Fibroblast of skin of right quadriceps (primary cell): Measurements from ENCODE around the gene FBXO41.
A peak's percentile ranks its signal among the peaks of the same experiment; 100 is the strongest.

ENCODE experiments used
- DNase-seq: peaks from one replicate; pipeline ENCODE4 v3.0.0-alpha.2; 2013

FBXO41 gene, protein sequence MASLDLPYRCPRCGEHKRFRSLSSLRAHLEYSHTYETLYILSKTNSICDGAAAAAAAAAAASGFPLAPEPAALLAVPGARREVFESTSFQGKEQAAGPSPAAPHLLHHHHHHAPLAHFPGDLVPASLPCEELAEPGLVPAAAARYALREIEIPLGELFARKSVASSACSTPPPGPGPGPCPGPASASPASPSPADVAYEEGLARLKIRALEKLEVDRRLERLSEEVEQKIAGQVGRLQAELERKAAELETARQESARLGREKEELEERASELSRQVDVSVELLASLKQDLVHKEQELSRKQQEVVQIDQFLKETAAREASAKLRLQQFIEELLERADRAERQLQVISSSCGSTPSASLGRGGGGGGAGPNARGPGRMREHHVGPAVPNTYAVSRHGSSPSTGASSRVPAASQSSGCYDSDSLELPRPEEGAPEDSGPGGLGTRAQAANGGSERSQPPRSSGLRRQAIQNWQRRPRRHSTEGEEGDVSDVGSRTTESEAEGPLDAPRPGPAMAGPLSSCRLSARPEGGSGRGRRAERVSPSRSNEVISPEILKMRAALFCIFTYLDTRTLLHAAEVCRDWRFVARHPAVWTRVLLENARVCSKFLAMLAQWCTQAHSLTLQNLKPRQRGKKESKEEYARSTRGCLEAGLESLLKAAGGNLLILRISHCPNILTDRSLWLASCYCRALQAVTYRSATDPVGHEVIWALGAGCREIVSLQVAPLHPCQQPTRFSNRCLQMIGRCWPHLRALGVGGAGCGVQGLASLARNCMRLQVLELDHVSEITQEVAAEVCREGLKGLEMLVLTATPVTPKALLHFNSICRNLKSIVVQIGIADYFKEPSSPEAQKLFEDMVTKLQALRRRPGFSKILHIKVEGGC

DNA sequence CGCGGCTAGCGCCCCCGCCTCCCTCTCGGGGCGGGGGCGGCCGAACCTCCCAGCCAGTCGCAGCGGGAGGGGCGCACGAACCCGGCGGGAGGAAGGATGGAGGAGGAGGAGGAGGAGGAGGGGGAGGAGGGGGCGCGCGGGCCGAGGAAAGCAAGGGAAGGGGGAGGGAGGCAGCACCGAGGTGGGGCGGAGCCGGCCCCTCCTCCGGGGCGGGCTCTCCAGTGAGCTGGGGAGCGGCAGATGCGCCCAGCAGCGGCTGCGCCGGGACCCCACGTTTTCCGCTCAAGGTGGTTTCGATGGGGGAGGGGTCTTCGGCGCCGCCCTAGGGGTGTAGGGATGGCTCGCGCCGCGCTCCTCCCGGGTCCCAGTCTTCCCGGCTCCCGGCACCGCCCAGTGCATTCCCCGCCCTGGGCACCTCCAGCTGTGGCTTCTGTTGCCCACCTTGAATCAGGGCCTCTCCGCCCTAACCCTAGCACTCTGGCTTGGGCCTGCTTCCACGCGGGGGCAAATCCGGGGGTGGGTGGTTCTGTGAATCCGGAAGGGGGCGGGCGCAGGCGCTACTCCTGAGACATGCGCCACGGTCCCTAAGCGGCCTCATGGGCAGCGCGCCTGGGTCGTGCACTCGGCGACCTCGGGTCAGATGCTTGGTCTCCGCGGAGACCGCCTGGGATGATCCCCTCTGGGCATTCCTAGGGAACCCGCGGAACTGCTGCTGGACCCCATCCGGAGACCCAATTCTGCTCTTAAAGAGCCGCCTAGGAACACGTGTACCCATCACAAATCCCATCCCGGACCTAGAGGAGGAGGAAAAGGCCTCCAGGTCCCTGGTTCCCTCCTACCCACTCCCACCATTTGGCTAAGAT, at the start of gene FBXO41:
Gene FBXO41 (minus strand): TSS at position 183 of the 863 bp plus-strand sequence. CDS start 14,848 bp downstream, outside the sequence.
- peak; percentile 23 for DNase-seq

DNA sequence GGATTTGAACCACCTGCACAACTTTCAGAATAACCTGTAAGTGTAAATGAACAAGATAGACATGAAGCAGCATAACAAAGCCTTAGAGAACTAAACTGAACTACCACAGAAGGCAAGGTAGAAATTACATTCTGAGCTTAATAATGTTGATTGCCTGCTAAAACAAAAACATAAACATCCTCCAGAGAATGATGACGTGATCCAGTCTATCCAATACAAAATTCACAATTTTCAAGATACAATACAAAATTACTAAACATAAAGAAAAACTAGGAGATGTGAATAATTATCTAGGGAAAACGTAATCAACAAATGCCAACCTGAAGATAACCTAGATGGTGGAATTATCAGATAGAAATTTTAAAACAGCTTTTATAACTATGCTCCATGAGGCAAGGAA, 49.8 kb upstream of the FBXO41 start:
- no peak for DNase-seq

DNA sequence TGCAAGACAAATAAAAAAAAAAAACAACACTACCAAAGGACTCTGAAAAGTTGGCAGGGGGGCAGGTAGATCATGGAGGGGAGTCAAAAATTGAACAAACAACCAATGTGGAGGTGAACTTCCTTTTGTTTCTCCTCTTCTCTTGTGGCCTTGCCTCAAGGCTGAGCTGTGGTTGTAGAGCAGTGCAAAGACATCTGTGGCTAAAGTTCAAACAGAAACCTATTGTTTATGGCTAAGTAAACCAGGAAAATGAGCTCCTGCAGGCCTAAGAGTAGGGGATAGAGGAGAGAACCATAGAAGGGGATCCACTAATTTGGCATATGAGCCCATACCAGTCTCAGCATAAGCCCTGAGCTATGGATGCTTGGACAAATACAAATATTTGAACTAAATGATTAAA, 49.3 kb upstream of the FBXO41 start:
- DNase-seq, result no peak

DNA sequence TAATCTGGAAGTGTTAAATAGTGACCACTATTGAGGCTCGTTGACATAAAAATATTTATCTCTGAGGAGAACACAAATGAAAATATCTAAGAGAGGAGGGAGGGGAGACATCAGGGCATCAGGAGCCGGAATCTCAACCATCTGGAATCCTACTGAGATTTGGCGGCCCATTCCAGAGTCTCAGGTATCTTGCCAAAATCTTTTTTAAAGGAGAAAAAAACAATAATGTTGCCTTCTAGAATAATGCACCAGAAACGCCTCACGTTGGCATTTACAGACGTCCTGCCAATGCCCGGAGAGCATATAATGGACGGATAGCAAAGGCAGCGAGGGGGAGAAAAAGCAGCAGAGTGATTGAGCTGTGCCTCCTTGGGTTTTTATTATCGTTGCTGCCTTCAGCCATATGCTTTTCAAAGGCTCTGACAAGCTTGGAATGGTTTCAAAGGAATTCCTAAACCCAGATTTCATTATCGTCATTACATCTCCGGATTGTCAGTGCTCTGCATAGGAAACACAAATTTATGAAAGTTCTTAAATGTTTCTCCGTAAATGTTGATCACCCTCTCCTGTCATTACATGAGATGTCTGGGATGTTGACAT, 39.9 kb upstream of the FBXO41 start:
- DNase-seq, result no peak

DNA sequence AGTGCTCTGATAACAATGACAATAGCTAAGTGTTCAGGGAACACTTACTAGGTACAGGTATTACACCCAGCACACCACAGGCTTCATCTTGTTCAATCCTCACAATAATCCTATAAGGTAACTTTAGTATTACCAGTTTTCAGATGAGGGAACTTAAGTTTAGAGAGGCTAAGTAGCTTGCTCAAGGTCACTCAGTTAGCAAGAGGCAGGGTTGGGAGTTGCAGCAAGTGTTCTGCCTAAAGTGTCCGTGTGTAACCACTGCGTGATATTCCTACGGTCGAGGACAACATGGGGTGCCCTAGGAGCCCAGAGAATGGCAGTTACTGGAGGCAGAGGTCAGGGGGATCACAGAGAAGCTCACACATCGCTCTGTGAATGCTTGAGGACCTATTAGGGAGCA, 39.3 kb upstream of the FBXO41 start:
- DNase-seq, result no peak

DNA sequence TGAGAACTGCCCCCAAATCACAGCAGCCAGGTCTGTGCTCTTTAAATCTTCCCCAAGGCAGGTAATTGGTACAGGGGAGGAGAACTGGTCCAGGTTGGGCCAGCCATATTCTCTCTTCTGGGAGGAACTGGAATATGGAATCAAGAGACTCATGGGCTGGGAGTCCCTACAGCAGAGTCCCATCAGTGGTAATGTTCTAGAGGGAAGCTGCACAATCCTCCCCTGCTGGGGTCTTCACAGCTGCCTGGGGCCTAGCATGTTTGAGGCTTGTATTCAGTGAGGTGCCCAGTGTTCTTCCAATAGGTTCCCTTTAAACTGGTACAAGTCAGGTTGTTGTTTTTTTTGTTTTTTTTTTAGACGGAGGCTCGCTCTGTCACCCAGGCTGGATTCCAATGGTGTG, 30.2 kb upstream of the FBXO41 start:
- DNase-seq, result no peak

DNA sequence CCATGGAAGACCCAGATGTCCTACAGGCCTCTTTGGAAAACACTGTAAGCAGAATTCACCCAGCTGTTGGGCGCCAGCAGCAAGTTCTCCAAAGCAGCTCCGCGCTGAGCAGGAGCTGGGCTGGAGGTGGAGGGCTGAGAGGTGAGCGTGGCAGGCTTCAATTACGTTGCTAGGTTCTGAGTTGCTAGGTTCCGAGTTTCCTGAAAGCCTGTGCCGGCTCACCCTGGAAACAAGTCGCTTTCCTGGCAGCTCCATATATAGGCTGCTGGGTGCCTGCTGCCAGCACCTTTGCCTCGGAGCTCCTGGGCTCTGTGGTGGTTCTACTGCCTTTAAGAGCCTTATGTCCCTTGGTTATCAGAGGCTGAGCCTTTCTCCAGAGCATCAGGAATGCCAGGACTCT, 23.4 kb upstream of the FBXO41 start:
- no peak for DNase-seq

DNA sequence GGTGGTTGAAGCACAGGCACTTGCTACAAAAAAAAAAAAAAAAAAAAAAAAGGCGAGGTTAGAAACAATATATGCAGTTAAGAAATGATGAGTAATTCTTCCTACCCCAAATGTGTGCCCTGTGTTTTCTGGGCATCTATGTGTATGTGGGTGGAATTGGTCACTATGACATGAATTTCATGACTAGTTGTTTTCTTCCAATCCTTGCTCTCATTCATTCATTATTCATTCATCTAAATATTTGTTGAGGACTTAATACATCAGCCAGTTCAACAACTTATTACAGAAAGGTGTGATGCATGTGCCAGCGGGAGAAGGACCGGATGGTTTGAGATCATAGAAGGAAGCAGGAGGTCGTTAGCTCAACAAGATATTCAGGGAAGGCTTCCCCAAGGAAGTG, 17.4 kb upstream of the FBXO41 start:
- DNase-seq, result no peak

DNA sequence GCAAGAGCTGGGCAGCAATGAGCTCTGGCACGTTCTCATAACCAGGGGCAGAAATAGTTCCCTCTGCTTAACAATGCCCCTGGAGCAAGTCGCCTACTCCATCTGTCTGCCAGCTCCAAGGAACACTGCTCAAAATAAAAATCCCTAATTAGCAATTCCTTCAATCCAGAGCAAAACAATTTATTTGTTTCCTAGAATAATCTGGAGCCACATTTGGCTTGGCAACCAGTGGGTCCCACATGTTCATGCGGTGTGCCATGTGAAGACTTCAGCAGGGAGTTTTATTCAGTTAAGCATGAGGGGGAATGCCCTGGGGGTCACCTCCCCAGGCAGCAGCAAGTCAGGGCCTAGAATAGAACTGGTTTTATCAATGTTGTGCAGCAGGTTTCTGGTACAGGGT, 16.6 kb upstream of the FBXO41 start:
- DNase-seq, result no peak

DNA sequence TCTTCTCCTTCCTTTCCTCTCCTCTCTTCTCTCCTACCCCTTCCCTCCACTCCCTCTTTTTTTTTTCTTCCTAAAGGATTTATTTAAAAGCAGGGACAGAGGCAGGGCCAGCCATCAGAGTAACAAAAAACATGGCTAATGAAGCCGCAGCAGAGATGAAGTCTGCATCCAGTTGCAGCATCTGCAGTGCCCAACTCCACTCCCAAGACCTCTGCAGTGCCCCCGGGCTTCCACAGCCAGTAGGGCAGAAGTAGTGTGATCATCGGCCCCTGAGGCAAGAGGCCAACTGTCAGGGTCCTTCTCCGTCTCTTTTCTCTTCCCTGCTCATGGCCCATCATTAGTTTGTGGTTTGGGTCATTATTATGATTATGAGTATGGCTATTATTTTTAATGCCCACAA, 13.3 kb upstream of the FBXO41 start:
- DNase-seq, result no peak

DNA sequence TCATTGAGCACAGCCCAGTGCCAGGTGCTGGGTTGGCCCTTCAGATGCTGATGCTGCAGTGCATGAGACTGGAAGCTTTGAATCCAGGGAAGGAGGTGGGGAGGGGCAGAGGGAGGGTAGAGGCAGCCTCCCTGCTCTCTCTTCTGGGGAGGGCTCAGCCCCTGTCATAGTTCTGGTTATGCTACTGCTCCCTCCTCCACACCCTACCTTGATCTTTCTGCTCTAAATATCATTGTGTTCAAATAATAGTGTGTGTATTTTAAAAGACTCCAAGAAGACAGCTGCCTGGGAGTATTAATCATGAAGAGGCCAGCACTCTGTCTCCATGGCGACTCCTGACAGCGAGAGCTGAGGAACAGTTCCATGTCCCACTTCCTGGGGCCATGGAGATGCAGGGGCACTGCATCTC, 12.9 kb upstream of the FBXO41 start:
- no peak for DNase-seq

DNA sequence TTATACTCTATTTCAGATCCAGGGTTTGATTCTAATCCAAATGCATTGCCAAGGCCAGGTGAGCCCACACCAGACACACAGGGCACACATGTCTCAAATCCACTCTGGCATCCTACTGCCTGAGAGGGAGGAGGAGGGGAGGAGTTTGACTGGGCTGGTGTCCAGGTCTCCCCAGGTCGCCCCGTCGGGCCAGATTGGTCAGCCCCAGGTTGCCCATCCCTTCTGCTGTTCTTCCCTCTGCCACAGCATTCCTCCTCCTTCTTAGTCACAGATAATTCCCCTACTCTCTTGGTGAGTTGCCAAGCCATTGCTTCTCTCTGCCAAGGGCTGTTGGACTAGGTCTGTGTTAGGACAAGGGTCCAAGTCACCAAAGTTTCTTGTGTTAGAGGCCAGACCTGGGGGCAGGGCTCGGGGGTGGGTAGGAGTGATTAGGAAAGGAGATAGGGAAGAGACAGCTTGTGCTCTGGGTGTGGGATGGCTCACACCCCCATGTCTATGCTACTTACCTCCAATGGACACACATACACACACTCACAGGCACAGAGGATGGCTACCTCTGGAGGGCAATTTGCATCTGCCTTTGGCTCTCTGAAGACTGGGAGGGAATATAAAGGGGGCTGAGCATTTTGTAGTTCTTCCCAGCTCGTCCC, 11.6 kb upstream of the FBXO41 start:
- DNase-seq, result no peak

DNA sequence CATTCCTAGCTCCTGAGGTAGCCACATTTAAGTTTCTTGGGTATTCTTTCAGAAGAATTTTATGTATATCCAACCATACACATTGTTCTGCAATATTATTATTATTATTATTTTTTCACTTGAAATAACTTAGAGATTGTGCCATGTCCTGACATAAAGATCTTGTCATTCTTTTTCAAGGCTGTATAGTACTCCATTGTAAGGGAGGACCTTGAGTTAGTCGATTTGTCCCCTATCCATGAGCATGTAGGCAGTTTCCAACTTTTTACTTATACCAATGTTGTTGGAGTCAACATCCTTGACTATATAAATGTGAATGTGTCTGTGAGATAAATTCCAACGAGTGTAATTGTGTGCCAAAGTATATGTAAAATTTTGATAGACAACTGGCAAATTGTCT, 10.0 kb upstream of the FBXO41 start:
- DNase-seq, result no peak

DNA sequence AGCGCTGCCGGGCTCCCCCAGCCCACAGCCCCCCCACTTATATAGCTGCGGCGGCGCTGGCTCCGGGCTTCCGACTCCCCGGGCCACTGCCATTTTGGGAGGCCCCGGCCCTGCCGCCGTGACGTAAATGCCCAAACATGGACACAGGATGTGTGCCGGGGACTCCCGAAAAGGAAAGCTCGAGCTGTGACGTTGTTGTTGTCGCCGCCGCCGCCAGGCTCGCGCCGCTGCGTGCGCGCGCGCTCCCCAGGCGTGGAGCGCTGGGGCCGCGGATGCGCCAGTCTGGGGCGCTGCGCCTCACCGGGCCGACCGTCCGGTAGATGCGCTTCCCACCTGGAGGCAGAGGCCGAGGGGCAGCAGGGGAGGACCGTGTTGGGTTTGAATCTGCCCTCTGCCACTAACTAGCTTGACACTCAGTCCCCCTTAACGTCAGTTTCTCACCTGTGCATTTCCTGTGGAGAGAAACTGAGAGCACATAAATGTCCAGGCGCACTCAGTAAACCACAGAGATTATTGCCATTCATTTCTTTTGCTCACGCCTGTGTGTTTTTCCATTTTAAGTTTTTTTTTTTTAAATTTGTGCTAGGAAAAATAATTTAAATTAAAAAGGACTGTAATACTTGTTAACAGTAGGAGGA, 9.4 kb upstream of the FBXO41 start, which contains the start of gene EGR4:
Gene EGR4 (minus strand): TSS at position 15 of the 638 bp plus-strand sequence. CDS start 231 bp downstream, outside the sequence.
- peak; percentile 51 for DNase-seq

DNA sequence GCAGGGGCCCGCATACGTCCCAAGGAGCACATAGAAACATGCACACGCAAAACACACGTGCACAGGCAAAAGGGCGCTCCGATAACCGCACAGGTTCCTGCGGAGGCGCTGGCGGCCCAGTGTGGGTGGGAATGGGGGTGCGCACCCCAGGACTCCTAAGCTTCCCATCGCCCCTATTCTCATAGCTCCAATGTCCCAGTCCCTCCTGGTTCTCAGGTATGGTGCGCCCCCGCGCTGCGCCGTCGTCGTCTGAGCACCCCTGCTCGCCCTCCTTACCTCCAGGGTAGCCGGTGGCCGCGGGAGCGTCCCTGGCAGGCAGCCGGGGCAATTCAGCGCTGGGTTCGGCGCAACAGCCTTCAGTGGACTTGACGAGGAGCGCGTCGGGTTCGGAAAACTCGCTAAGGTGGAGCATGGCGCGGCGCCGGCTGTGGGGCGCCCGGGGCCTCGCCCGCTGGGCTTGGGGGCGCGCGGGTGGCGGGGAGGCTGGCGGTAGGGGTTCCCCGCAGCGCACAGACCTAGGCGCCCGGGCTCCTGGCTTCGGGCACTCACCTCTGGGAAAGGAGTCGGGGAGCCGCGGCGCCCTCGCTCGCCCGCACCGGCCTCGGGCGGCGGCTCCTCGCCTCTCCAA, 8.7 kb upstream of the FBXO41 start:
- no peak for DNase-seq

DNA sequence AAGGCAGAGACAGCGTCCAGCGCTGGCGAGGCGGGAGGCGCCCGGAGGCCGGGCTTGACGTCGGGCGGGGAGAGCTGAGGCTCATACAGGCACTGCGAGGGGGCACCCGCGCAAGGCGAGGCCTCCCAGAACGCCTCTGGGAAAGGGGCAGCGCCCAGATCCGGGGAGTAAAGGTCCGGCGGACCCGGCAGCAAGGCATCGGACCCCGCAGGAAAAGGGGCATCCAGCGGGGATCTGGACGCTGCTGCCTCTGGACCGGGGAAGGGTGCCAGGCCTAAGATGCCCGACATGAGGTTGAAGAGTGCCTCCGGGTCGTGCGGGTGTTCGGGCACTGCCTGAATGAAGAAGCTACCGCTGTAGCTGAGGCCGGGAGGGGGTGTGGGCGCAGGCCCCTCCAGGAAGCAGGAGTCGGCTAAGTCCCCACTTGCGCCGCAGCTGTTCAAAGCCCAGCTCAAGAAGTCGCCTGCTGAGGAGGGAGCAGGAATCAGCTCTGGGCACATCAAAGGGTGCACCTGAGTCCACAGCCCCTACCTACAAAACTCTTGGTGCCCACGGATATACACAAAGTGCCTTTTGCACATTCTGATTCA, 8.1 kb upstream of the FBXO41 start:
- no peak for DNase-seq

DNA sequence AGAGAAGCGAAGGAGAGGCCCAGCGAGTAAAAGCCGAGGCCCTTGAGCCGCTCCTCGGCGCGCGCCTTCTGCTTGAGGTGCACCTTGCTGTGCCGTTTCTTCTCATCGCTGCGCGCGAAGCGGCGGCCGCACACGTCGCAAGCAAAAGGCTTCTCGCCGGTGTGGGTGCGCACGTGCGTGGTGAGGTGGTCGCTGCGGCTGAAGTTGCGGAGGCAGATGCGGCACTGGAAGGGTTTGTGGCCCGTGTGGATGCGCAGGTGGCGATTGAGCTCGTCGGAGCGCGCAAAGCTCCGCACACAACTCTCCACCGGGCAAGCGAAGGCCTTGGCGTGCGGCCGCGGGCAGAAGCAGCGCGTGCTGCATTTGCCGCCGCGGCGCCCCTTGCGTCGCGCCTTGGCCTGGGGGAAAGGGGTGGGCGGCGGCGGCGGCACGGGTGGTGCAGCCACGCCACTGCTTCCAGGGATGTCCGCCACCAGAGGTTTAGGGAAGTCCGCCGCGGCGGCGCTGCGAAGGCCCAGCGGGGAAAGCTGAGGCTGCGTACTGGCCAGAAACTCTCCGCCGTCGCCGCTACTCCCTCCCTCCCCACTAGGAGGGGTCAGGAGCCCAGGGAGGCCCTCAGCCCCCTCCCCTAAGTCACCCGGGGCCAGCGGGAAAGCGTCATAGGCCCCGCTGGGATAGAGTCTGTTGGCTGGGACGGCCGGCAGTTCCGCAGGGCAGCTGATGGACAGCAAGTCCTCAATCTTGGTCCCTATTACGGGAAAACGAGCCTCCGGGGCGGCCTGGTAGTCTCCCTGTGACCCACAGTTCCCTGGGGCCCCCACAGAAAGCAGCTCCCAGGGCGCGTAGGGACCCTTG, 7.4 kb upstream of the FBXO41 start:
- no peak for DNase-seq

DNA sequence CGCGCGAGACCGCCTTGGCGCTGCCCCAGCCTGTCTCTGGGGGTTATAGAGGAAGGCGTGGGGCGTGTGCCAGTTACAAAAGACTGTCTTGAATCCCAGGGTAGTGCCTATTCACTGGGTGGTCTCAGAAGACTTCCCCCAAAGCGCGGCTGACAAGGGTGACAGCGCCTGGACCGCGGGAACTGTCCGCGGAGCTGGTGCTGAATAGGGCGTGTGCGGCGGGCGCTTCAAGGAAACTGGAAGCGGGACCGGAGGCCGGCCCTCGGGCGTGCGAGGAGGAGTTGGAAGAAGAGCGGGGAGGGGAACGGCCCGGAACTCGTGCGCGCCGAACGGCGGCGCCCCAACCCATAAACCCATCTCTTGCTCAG, 6.8 kb upstream of the FBXO41 start:
- DNase-seq, result peak; percentile 48

DNA sequence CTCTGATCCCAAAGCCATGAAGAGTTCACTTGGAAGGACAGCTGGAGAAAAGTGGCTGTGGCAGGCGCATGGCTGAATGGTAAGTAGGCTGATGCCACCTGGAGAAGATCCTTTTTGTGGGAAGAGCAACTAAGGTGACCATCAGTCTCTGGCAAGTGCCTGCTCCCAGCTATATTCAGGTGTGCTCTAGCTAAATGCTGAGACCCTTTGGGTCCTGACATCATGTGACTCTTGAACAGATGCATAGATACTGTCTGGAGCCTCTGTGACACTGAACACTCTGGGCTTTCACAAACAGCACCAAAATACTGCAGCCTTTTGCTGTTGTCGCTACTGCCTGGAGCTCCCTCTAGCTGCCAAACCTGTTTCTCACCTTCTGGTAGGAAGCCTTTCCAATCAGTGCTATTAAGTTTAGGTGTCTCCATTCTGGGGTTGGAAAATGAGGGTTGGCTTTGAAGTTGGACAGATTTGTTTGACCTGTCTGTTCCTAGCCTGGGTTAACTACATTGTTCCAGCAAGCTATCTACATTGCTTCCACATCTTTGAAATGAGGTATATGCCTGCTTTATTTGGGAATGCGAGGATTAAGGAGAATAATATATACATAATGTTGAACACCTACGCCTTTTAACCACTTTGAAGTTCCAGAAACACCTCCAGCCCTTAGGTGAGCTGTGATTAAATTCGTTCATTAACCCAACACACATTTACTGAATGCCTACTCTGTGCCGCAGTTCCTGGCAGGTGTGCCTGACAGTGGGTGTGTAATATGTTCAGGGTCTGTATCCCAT, 6.0 kb upstream of the FBXO41 start:
- no peak for DNase-seq
